Gastrocnemius medialis (tissue), 4 donors: ENCODE measurements around the gene PTGS2. TPM values are rescaled to one million over a fixed set of nuclear protein-coding genes. Genes with fewer than 3 reads are reported as not detected.

ENCODE experiments used
- ATAC-seq, 2 donors: fragments of 150-250 bp; one replicate each; pipeline ENCODE4 v1.9.1; 2016
- DNase-seq, 2 donors: peaks; one replicate each; pipeline ENCODE4 v3.0.0-alpha.2; 2019
- H3K27ac ChIP-seq, 4 donors: fragments of 200-600 bp; sonication (generic); 1 replicate in 1 of 4; 2 replicates in 3 of 4; pipeline ENCODE4 v1.5.1; 2016 to 2018; ENCODE audit warnings: mild to moderate bottlenecking in 2 of 4, moderate library complexity in 1 of 4
- H3K27me3 ChIP-seq, 3 donors: fragments of 200-600 bp; sonication (generic) in 2 of 3; 1 replicate in 1 of 3; 2 replicates in 2 of 3; pipeline versions ENCODE4 v1.5.1 to v1.6.0; 2016 to 2019; ENCODE audit warnings: mild to moderate bottlenecking in 1 of 3, moderate library complexity in 1 of 3
- H3K36me3 ChIP-seq, 2 donors: fragments of 200-600 bp; sonication (generic) in 1 of 2; one replicate each; pipeline ENCODE4 v1.5.1; 2017 to 2018
- H3K4me1 ChIP-seq, 2 donors: fragments of 200-600 bp; sonication (generic) in 1 of 2; one replicate each; pipeline ENCODE4 v1.5.1; 2016 to 2017; ENCODE audit warnings: mild to moderate bottlenecking in 2 of 2
- H3K4me3 ChIP-seq, 4 donors: fragments of 200-600 bp; sonication (generic) in 3 of 4; 1 replicate in 1 of 4; 2 replicates in 3 of 4; pipeline ENCODE4 v1.5.1; 2016 to 2019; ENCODE audit warnings: mild to moderate bottlenecking in 2 of 4
- H3K9me3 ChIP-seq, 3 donors: fragments of 200-600 bp; sonication (generic) in 2 of 3; 1 replicate in 1 of 3; 2 replicates in 2 of 3; pipeline ENCODE4 v1.5.1; 2016 to 2019
- POLR2A ChIP-seq, 2 donors: fragments of 450-650 bp; IDR thresholded peaks; one replicate each; pipeline ENCODE4 v1.6.1; 2017; ENCODE audit warnings: antibody characterized with exemption in 2 of 2, mild to moderate bottlenecking in 2 of 2, moderate library complexity in 2 of 2
- in situ Hi-C, 4 donors: fragments of 200-750 bp; cut with MboI; loops; one replicate each; pipeline versions ENCODE4 v1.15.0 to v1.8.0; 2017; ENCODE audit warnings: low sequenced_read_pairs in 4 of 4
- intact Hi-C: fragments of 100-400 bp; cut with DNase I; formaldehyde crosslinking; loops from one replicate; pipeline ENCODE4 v1.15.1; 2023; ENCODE audit warnings: low total_unique reads
- total RNA-seq, 4 donors: library from RNA; depleted of rRNA; stranded (reverse); fragments of >200 nt; gene quantifications; one replicate each; pipeline versions ENCODE4 v1.1.0 to v1.2.3, GENCODE V29; 2016
- TF ChIP-seq, protein P1 (sequence below), 5 experiments: fragments of 450-650 bp in 3 of 5; fragments of 200-600 bp in 2 of 5; sonication (generic) in 2 of 5; IDR thresholded peaks in 4 of 5; conservative IDR thresholded peaks in 1 of 5; 1 replicate in 4 of 5; 2 replicates in 1 of 5; pipeline ENCODE4 v1.5.1; 2016 to 2019; ENCODE audit warnings: antibody characterized with exemption in 5 of 5, mild to moderate bottlenecking in 3 of 5, moderate library complexity in 3 of 5

The PTGS2 gene
- total RNA-seq: under 1 TPM in 3 of 4 donors, not detected in 1; 0.23 to 0.58 (median 0.25) TPM

DNA sequence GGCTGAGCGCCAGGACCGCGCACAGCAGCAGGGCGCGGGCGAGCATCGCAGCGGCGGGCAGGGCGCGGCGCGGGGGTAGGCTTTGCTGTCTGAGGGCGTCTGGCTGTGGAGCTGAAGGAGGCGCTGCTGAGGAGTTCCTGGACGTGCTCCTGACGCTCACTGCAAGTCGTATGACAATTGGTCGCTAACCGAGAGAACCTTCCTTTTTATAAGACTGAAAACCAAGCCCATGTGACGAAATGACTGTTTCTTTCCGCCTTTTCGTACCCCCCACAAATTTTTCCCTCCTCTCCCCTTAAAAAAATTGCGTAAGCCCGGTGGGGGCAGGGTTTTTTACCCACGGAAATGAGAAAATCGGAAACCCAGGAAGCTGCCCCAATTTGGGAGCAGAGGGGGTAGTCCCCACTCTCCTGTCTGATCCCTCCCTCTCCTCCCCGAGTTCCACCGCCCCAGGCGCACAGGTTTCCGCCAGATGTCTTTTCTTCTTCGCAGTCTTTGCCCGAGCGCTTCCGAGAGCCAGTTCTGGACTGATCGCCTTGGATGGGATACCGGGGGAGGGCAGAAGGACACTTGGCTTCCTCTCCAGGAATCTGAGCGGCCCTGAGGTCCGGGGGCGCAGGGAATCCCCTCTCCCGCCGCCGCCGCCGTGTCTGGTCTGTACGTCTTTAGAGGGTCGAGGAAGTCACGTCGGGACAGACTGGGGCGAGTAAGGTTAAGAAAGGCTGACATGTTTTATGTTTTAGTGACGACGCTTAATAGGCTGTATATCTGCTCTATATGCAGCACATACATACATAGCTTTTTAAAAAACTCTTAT is at the start of gene PTGS2:
TSS of gene PTGS2 (minus strand) at position 179 of the 817 bp plus-strand sequence. CDS start at position 46, 133 bp downstream.
- intact Hi-C loops: no loop called here

DNA sequence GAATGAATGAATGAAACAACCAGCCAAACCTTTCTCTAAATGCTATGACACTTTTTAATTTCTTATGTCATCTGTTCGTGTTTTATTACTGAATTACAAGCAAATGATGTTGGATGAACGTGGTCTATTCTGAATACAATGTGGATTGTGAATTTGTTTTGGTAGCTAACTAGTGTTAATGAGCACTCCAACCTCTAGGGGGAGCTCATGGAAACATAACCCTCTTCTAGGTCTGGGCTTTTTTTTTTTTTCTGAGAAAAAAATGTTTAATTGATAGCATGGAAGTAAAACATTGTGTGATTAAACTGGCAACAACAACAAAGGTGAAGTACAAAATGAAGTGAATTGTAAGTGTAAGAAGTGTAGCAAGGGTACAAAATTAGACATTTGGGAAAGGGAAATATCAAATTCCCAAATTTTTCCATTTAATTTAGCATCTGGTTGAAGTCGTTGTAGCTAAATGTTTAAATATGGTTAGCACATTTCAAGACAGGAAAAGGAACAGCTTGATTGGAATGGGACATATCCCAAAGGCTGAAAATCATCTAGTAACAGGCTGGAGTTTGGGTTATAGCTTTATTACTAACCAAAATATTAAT is 42.6 kb upstream of the PTGS2 start:
- in situ Hi-C loops: loop anchor here in 1 of 4 donors (25.0 kb wide), 1 partner anchor 264 kb away; no protein-coding TSS in a partner anchor
- no peak for TF ChIP-seq POLR2A (IDR thresholded peaks at IDR 0.05)
- Histone ChIP-seq H3K4me3 (no peak overlapping the region), H3K36me3 (no peaks in the 10 kb centered on the region), H3K27ac (no peak overlapping the region), H3K27me3 (no peaks in the 10 kb centered on the region), H3K4me1 (no peaks in the 10 kb centered on the region), H3K9me3 (no peaks in the 10 kb centered on the region)
- ATAC-seq (no peak), DNase-seq (no peak)
- intact Hi-C loops: no loop called here

More for the DNA sequence above, at the start of gene PTGS2:
- in situ Hi-C loops: no loop called here
- Histone ChIP-seq H3K36me3 (no peaks in the 10 kb centered on the region), H3K4me3 (peak within 1 kb of the TSS; percentile 42 to 51 (median 45)), H3K9me3 (no peaks in the 10 kb centered on the region), H3K27me3 (peaks cover 9 to 13% (median 10%) of the 10 kb centered on the region in 3 donors), H3K4me1 (no peaks in the 10 kb centered on the region), H3K27ac (peak within 1 kb of the TSS; percentile 31 to 61 (median 52))
- peak; percentile 34 to 60 for TF ChIP-seq POLR2A (IDR thresholded peaks at IDR 0.05)
- TF ChIP-seq, protein P1, sequence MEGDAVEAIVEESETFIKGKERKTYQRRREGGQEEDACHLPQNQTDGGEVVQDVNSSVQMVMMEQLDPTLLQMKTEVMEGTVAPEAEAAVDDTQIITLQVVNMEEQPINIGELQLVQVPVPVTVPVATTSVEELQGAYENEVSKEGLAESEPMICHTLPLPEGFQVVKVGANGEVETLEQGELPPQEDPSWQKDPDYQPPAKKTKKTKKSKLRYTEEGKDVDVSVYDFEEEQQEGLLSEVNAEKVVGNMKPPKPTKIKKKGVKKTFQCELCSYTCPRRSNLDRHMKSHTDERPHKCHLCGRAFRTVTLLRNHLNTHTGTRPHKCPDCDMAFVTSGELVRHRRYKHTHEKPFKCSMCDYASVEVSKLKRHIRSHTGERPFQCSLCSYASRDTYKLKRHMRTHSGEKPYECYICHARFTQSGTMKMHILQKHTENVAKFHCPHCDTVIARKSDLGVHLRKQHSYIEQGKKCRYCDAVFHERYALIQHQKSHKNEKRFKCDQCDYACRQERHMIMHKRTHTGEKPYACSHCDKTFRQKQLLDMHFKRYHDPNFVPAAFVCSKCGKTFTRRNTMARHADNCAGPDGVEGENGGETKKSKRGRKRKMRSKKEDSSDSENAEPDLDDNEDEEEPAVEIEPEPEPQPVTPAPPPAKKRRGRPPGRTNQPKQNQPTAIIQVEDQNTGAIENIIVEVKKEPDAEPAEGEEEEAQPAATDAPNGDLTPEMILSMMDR (IDR thresholded peaks at IDR 0.05 in 4 of 5, conservative IDR thresholded peaks at IDR 0.05 in 1 of 5): peak in 1 of 5 experiments; percentile 13
- peak; percentile 43 to 66 for DNase-seq
- ATAC-seq: peak; percentile 71 to 89

DNA sequence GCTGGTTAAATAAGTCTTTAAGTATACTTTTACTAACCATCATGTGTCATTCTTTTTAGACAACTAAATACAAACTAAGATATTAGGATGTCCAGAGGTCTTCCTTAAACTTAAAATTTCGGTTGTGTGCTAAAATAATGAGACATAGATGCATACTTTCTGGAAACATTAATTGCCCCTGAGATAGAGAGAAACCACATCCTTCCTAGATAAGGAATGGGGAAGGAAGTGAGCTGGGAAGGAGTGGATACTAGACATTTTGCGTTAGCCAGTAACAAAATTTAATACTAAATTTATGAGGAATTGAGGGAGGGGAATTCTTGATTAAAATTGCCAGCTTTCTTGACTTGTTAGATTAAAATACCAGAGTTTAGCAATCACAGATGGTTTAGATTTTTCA is 37.1 kb upstream of the PTGS2 start:
- no peaks in the 10 kb centered on the region for H3K9me3 ChIP-seq
- DNase-seq (no peak), ATAC-seq (no peak)
- no peaks in the 10 kb centered on the region for H3K4me1 ChIP-seq
- H3K27me3 ChIP-seq: no peaks in the 10 kb centered on the region
- in situ Hi-C loops: loop anchor here in 1 of 4 donors (25.0 kb wide), 1 partner anchor 270 kb away; no protein-coding TSS in a partner anchor
- no peak for TF ChIP-seq POLR2A (IDR thresholded peaks at IDR 0.05)
- TF ChIP-seq, protein P1 (IDR thresholded peaks at IDR 0.05 in 4 of 5, conservative IDR thresholded peaks at IDR 0.05 in 1 of 5): no peak
- H3K4me3 ChIP-seq: no peak overlapping the region
- intact Hi-C loops: no loop called here
- H3K36me3 ChIP-seq: no peaks in the 10 kb centered on the region
- no peak overlapping the region for H3K27ac ChIP-seq

DNA sequence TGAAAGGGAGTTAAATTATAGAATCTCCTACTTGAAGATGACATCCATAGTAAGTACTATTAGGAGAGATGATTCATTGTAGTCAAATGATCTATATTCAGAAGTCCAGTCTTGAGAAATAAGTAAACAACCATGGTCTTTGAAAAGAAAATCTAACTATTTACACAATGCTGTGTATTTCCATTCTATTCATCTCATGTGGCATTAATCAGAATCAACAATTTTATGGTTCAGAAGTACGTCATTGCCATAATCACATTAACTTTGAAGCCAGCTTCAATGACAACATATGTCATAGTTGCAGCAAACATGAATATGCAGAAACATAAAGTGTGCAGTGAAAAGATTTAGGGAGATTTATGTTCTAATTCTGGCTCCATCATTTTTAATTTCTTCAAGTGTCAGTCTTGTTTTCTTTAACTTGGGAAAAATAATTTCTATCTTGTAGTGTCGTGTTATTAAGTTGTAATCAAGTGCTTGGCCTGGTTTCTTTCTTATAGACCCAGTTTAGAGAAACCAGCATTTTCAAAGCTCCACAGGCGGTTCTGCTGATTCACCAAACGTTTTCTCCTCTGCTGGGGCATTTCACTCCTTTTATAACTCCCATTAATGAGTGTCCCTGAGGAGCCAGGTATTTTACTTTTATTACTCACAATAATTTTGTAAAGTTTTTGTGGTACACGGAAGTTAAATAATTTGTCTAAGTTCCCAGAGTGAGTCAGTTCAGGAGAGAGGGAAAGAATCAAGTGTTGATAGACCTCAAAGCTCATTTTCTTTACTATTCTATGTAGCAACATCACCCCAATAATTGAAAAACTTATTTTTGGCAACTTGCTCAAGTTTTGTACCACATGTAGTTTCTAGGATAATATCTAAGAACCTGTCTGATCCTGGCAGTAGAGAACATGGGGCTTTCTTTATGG is 35.9 kb upstream of the PTGS2 start:
- intact Hi-C loops: no loop called here
- DNase-seq (no peak), ATAC-seq (no peak)
- in situ Hi-C loops: loop anchor here in 1 of 4 donors (25.0 kb wide), 1 partner anchor 271 kb away; no protein-coding TSS in a partner anchor
- Histone ChIP-seq H3K27me3 (no peaks in the 10 kb centered on the region), H3K4me3 (no peak overlapping the region), H3K4me1 (no peaks in the 10 kb centered on the region), H3K36me3 (no peaks in the 10 kb centered on the region), H3K27ac (no peak overlapping the region), H3K9me3 (no peaks in the 10 kb centered on the region)
- TF ChIP-seq, protein P1 (IDR thresholded peaks at IDR 0.05 in 4 of 5, conservative IDR thresholded peaks at IDR 0.05 in 1 of 5): no peak
- TF ChIP-seq POLR2A (IDR thresholded peaks at IDR 0.05): no peak
